Activated T-cell treated with anti-CD3 and anti-CD28 coated beads, Interleukin-2, amount 50 U/mL, for 4 hours (primary cell): ENCODE data around the gene SCAPER. TPM values are rescaled to one million over a fixed set of nuclear protein-coding genes. Genes with fewer than 3 reads are reported as not detected.
"Not testable (repeated sequence)": the region's sequence is repeated elsewhere in the genome, so short reads cannot be mapped to it uniquely, and the experiment has no call there.

Experiments used
- ATAC-seq, 2 donors: fragments of 200-7000 bp; cut with Tn5 transposase; one replicate each; pipeline ENCODE4 v1.10.0; 2021
- DNase-seq: peaks from one replicate; pipeline ENCODE4 v3.0.0-alpha.2; 2020
- H3K27me3 Mint-ChIP-seq: one replicate; pipeline ENCODE4 v1.8.0; 2021; ENCODE audit warnings: low read depth, mixed read lengths
- H3K36me3 Mint-ChIP-seq: one replicate; pipeline ENCODE4 v1.8.0; 2022; ENCODE audit warnings: mixed read lengths; ENCODE audit not compliant: insufficient read depth
- H3K4me1 Mint-ChIP-seq: one replicate; pipeline ENCODE4 v1.8.0; 2021; ENCODE audit warnings: low read depth, mixed read lengths
- H3K4me3 Mint-ChIP-seq: one replicate; pipeline ENCODE4 v1.8.0; 2021; ENCODE audit warnings: mild to moderate bottlenecking, moderate library complexity, mixed read lengths
- H3K9me3 Mint-ChIP-seq: one replicate; pipeline ENCODE4 v1.8.0; 2021; ENCODE audit warnings: mixed read lengths
- total RNA-seq, 3 donors: library from RNA; stranded (reverse); gene quantifications; one replicate each; pipeline ENCODE4 v1.2.1, GENCODE V29; 2021

Gene SCAPER
- total RNA-seq, 3 donors from 2014 or later = 13.0 to 14.8 (median 14.8) TPM

DNA sequence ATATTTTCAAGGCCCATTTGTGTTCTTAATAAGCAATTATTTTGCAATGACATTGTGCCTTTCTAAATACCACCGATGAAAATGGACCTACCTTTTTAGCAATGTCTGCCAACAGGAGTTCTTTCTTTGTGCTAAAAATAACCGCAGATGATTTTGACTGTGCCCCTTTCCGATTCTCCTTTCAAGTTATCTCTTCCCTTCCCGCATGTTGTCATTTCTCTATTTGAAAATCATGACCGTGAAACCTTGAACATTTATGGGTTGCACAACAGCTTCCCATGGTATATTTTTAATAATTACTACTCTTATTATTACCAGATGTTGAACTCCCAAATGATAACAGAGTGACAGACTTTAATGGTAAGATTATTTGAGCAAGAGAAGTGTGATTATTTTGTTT, 583.5 kb downstream of the SCAPER start:
- Mint-ChIP-seq H3K4me3 (no peak overlapping the region), H3K9me3 (no peaks in the 10 kb centered on the region), H3K36me3 (no peaks in the 10 kb centered on the region), H3K4me1 (no peaks in the 10 kb centered on the region), H3K27me3 (peaks cover 41% of the 10 kb centered on the region)
- ATAC-seq (no peak), DNase-seq (no peak)

DNA sequence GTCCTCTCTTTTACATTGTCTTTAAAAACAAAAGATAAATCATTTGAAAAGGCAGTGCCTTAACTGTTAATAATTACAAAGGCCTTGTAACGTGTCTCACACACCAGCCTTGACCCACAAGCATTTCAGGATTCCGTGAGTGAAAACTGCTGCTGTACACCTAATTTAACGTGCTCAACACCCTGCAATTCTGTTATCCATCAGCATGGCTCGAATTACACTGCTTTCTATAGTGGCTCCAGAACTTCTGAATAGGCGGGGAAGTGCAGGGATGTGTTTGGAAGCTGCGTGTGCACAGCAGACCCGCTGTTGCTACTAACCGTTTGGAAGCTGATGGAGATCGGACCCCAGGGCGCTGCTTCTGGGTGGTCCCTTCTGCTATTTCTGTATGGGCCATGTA, 584.0 kb downstream of the SCAPER start:
- no peak for DNase-seq
- Mint-ChIP-seq H3K4me1 (no peaks in the 10 kb centered on the region), H3K4me3 (no peak overlapping the region), H3K27me3 (peaks cover 38% of the 10 kb centered on the region), H3K36me3 (no peaks in the 10 kb centered on the region), H3K9me3 (no peaks in the 10 kb centered on the region)
- no peak for ATAC-seq

DNA sequence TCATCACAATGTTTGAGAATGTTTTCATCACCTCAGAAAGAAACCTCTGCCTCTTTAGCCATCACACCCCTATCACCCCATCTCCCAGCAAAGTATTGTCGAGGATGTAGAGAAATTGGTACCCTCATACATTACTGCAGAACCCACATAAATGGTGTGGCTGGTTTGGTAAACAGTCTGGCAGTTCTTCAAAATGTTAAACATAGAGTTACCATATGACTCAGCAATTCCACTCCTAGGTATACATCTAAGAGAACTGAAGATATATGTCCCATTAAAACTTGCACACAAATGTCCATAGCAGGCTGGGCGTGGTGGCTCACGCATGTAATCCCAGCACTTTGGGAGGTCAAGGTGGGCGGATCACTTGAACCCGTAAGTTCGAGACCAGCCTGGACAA, 585.1 kb downstream of the SCAPER start:
- no peaks in the 10 kb centered on the region for H3K9me3 Mint-ChIP-seq
- no peak overlapping the region for H3K4me3 Mint-ChIP-seq
- no peak for ATAC-seq
- H3K36me3 Mint-ChIP-seq = no peaks in the 10 kb centered on the region
- H3K27me3 Mint-ChIP-seq = peaks cover 32% of the 10 kb centered on the region
- no peak for DNase-seq
- no peaks in the 10 kb centered on the region for H3K4me1 Mint-ChIP-seq

DNA sequence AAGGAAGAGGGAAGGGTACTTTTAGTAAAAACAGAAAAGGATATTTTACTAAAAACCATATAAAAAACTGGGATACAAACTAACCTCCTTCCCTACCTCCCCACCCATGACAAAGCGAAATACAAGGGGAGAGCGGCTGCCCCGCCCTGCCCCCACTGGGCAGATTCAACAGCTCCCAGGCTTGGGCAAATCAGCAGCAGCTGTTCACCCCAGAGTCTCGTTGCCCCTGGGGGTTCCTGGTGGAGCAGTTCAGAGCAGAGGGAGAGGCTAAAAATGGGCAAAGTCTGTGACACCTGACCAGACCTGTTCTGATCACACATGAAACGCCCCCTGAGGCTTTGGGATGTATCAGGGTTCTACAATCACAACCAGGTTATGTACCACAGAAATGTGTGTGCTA, 591.4 kb downstream of the SCAPER start:
- no peak for ATAC-seq
- Mint-ChIP-seq H3K27me3 (peaks cover 2% of the 10 kb centered on the region), H3K4me3 (no peak overlapping the region), H3K9me3 (no peaks in the 10 kb centered on the region), H3K36me3 (no peaks in the 10 kb centered on the region), H3K4me1 (peaks cover 14% of the 10 kb centered on the region)
- no peak for DNase-seq

DNA sequence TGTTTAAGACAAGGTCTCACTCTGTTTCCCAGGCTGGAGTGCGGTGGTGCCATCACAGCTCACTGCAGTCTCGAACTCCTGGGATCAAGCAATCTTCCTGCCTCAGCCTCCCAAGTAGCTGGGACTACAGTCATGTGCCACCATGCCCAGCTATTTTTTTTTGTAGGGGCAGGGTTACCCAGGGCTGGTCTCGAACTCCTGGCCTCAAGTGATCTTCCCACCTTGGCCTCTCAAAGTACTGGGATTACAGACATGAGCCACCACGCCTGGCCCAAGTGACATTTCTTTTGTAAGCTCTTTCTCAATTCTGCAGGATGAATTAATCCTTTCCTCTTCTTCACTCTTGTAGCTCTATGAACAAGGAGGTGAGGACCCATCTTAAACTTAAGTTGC, 592.0 kb downstream of the SCAPER start:
- ATAC-seq, H3K27me3 Mint-ChIP-seq, H3K9me3 Mint-ChIP-seq, DNase-seq, H3K36me3 Mint-ChIP-seq: not testable (repeated sequence)
- H3K4me1 Mint-ChIP-seq = peaks cover 20% of the 10 kb centered on the region
- peak overlapping the region; percentile 22 for H3K4me3 Mint-ChIP-seq

DNA sequence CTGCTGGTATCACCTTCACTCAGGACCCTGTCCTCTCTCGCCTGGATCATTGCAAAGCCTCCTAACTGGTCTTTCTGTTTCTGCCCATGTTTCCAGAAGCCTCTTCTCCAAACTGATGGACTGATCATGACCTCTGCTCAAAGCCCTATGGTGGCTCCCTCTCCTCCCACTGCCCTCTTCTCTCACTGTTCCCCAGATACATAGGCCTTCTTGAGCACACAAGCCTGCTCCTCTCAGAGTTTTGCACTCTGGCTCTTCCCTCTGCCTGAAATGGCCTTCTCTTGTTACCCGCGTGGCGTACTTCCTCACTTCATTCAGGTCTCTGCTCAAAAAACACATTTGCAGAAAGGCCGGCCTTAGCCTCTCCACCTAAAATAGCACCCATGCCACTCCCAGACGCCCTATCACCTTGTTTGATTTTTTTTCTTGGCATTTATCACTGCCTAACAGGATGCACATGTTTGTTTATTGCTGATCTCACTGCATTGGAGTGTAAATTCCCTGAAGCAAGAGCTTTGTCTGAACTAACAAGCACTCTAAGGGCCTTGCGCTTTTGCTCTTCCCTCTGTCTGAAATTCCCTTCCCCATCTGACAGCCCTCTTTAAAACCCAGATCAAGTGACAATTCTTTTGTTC, 592.5 kb downstream of the SCAPER start:
- H3K27me3 Mint-ChIP-seq = peaks cover 2% of the 10 kb centered on the region
- H3K4me1 Mint-ChIP-seq = peaks cover 21% of the 10 kb centered on the region
- no peaks in the 10 kb centered on the region for H3K36me3 Mint-ChIP-seq
- ATAC-seq = no peak
- DNase-seq = no peak
- no peaks in the 10 kb centered on the region for H3K9me3 Mint-ChIP-seq
- H3K4me3 Mint-ChIP-seq = peak overlapping the region; percentile 22

DNA sequence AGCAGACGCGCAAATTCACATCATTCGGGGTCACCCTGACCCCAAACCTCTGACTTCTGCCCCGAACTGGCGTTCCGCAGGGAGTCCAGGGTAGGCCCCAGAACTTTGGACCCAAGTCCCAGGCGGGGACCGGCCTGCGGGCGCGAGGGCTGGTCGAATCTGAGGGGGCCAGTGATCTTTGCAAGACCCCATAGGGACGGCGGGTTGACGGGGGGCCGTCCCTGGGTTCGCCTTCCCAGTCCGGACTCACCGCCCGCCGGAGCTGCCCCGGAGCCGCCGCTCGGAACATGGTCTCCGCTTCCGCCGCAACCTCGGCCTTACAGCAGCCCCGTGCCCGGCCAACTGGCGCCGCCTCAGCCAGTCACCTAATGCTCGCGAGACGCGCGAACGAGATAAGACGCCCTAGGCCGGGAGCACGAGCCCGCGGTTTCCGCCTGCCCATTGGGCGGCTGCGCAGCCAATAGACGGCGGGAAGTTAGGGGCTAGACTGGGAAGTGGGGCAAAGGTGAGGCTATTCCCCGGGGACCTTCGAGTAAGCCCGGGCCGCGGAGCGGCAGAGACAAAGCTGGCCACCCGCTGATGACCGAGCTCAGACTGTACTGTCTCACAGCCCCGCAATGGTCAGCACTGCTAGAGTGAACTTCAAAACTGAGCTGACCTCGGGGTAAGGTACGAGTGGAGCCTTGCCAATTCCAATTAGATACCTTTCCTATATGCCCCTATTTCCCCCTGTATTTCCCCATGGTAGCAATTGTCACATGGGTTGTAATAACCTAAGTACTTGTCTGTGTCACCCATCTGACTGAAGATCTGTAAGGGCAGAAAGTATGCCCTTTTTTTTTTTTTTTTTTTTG, 593.8 kb downstream of the SCAPER start, which contains the start of gene ETFA:
Gene ETFA, minus strand, starts transcription at position 370 of the 854 bp plus-strand sequence. Its CDS starts 81 bp downstream, at position 289.
- no peaks in the 10 kb centered on the region for H3K36me3 Mint-ChIP-seq
- H3K27me3 Mint-ChIP-seq = peaks cover 2% of the 10 kb centered on the region
- peak; percentile 100 for ATAC-seq
- no peaks in the 10 kb centered on the region for H3K9me3 Mint-ChIP-seq
- peak; percentile 86 for DNase-seq
- H3K4me1 Mint-ChIP-seq = peaks cover 25% of the 10 kb centered on the region
- H3K4me3 Mint-ChIP-seq = peak within 1 kb of the TSS; percentile 89

DNA sequence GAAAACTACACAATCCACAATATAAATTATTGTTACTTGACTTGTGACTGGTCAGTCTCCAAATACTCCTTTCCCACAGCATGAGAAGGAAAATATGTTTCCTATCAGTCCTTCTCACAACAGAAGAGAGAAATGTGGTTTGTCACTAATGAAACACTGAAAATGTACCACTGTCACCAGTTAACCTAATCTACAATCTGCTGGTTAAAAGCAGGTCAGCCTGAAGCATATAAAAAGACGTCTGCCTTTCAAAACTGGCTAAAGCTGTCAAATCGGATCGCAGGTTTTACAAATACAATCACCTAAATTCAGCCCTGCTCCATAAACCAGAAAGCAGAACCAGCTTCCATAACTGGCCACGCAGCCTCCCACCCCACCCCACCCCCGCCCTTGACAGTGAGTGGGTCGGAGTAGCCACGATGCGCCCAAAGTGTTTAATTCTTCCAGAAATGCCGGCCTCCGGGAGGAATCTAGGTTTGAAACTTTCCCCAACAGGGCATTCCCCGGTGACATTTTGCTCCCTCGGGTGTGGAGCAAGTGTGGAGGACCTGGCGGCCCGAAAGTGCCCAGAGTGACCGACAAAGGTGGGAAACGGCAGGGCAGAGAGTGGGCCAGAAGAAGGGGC, 594.6 kb downstream of the SCAPER start:
- peaks cover 28% of the 10 kb centered on the region for H3K4me1 Mint-ChIP-seq
- peak overlapping the region; percentile 89 for H3K4me3 Mint-ChIP-seq
- H3K36me3 Mint-ChIP-seq = no peaks in the 10 kb centered on the region
- peak in 1 of 2 donors; percentile 9 for ATAC-seq
- H3K27me3 Mint-ChIP-seq = peaks cover 2% of the 10 kb centered on the region
- no peak for DNase-seq
- H3K9me3 Mint-ChIP-seq = no peaks in the 10 kb centered on the region

DNA sequence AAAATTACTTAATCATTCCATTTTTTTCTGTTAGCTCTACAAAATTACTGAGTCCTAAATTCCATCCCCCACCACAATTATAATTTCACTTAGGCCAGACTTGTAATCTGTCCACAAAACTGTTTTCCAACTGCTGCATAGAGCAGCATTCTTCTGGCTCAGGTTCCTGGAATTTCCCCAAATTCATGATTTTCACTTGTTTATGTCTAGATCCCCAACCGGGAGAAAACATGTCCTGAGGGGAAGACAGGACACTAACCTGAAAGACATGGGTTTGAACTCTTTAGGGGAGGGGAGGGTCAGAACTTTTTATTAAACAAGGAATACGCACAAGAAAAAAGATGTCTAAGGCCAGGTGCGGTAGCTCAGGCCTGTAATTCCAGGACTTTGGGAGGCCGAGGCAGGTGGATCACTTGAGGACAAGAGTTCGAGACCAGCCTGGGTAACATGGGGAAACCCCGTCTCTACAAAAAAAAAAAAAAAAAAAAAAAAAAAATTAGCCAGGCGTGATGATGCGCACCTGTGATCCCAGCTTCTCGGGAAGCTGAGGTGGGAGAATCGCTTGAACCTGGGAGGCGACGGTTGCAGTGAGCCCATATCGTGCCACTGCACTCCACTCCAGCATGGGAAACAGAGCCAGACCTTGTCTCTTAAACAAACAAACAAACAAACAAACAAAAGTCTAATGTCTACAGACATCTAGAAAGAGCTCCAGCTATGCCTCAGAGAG, 595.4 kb downstream of the SCAPER start:
- peaks cover 4% of the 10 kb centered on the region for H3K9me3 Mint-ChIP-seq
- ATAC-seq (no peak), DNase-seq (no peak)
- H3K36me3 Mint-ChIP-seq = peaks cover 4% of the 10 kb centered on the region
- H3K4me1 Mint-ChIP-seq = peaks cover 32% of the 10 kb centered on the region
- H3K4me3 Mint-ChIP-seq = peak overlapping the region; percentile 89
- H3K27me3 Mint-ChIP-seq = no peaks in the 10 kb centered on the region

DNA sequence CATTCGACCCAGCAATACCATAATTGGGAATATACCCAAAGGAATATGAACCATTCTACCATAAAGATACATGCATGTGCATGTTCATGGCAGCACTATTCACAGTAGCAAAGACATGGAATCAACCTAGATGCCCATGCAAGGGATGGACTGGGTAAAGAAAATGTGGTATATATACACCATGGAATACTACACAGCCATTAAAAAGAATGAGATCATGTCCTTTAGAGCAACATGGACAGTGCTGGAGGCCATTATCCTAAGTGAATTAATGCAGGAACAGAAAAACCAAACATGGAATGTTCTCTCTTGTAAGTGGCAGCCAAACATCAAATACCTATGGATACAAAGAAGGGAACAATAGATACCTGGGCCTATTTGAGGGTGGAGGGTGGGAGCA, 601.2 kb downstream of the SCAPER start:
- H3K36me3 Mint-ChIP-seq = peaks cover 4% of the 10 kb centered on the region
- DNase-seq (no peak), ATAC-seq (no peak)
- no peaks in the 10 kb centered on the region for H3K27me3 Mint-ChIP-seq
- H3K9me3 Mint-ChIP-seq = peaks cover 4% of the 10 kb centered on the region
- H3K4me1 Mint-ChIP-seq = peaks cover 27% of the 10 kb centered on the region
- no peak overlapping the region for H3K4me3 Mint-ChIP-seq

DNA sequence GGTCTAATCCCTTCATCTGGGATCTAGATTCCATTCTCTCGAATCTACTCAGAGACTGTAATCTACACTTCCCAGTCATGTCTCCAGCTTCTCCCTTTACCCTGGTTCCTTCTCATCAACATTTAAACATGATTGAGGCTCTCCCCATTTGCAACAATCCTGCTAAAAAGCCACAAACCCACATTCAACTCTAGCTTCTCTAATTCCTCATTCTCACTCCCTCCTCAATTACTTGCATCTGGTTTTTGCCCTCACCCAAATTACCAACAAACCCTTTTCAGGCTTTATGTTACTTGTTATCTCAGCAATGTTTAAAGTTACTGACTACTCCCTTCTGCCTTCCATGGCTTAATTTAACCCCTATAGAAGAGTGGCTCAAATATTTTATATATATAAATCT, 605.4 kb downstream of the SCAPER start:
- Mint-ChIP-seq H3K4me1 (peaks cover 19% of the 10 kb centered on the region), H3K27me3 (no peaks in the 10 kb centered on the region), H3K9me3 (no peaks in the 10 kb centered on the region), H3K36me3 (no peaks in the 10 kb centered on the region), H3K4me3 (no peak overlapping the region)
- DNase-seq (no peak), ATAC-seq (no peak)

DNA sequence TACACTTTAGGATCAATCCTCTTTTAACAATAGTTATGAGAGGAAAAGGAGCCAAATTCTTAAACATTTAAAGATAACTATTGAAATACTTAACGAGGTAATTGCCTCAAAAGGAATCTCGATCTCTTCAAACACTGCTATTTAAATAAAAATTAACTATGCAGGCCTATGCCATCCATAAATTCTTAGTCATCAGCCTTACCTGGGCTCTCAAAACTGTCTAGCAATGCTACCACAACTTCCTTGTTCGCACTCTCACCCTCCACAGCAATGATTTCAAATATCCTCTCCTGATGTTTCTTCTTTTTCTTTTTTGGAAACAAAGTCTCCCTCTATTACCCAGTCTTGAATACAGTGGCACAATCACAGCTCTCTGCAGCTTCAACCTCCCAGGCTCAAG, 606.2 kb downstream of the SCAPER start:
- peaks cover 22% of the 10 kb centered on the region for H3K4me1 Mint-ChIP-seq
- H3K4me3 Mint-ChIP-seq = no peak overlapping the region
- no peak for DNase-seq
- H3K9me3 Mint-ChIP-seq = no peaks in the 10 kb centered on the region
- H3K36me3 Mint-ChIP-seq = no peaks in the 10 kb centered on the region
- ATAC-seq = no peak
- H3K27me3 Mint-ChIP-seq = no peaks in the 10 kb centered on the region

DNA sequence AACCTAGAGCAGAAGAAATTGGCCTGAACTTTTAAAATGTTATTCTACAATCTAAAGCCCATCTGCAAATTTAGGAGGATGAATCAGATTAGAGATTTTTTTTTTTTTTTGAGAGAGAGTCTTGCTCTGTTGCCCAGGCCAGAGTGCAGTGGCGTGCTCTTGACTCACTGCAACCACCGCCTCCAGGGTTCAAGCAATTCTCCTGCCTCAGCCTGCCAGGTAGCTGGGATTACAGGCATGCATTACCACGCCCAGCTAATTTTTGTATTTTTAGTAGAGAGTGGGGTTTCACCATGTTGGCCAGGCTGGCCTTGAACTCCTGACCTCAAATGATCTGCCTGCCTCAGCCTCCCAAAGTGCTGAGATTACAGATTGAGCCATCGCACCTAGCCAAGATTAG, 607.2 kb downstream of the SCAPER start:
- not testable (repeated sequence) for H3K27me3 Mint-ChIP-seq, ATAC-seq, H3K4me3 Mint-ChIP-seq, H3K36me3 Mint-ChIP-seq, H3K9me3 Mint-ChIP-seq, DNase-seq
- H3K4me1 Mint-ChIP-seq = peaks cover 27% of the 10 kb centered on the region
